Mesothelial cell of epicardium (in vitro differentiated cells): ENCODE data around the gene REM1. TPM values are rescaled to one million over a fixed set of nuclear protein-coding genes. Genes with fewer than 3 reads are reported as not detected.

Experiments used
- DNase-seq, 2 experiments: peaks; one replicate each; pipeline ENCODE4 v3.0.0; 2021; ENCODE audit warnings: low spot score in 2 of 2; ENCODE audit not compliant: unreplicated experiment in 2 of 2
- H3K27ac Mint-ChIP-seq: 2 replicates; pipeline ENCODE4 v1.8.0; 2021; ENCODE audit warnings: mixed read lengths
- H3K27me3 Mint-ChIP-seq: 2 replicates; pipeline ENCODE4 v1.8.0; 2021; ENCODE audit warnings: low read depth, mixed read lengths
- H3K36me3 Mint-ChIP-seq: 2 replicates; pipeline ENCODE4 v1.8.0; 2021; ENCODE audit warnings: mixed read lengths
- H3K4me1 Mint-ChIP-seq: 2 replicates; pipeline ENCODE4 v1.8.0; 2021; ENCODE audit warnings: mixed read lengths
- H3K4me3 Mint-ChIP-seq: 2 replicates; pipeline ENCODE4 v1.8.0; 2021; ENCODE audit warnings: mild to moderate bottlenecking, moderate library complexity, mixed read lengths
- H3K9me3 Mint-ChIP-seq: 2 replicates; pipeline ENCODE4 v1.8.0; 2021; ENCODE audit warnings: mixed read lengths
- CTCF ChIP-seq: fragments of 200-600 bp; sonication (generic); IDR thresholded peaks from one replicate; pipeline ENCODE4 v1.5.0; 2021; ENCODE audit warnings: antibody characterized with exemption; ENCODE audit not compliant: unreplicated experiment
- total RNA-seq: library from RNA; stranded (reverse); gene quantifications from 3 replicates; pipeline ENCODE4 v1.2.1, GENCODE V29; 2021

The REM1 gene
- total RNA-seq, 1 donor from 2014 or later: not detected

GRCh38 chr20:31472395-31473330 lies 2.4 kb upstream of the REM1 start:
- Mint-ChIP-seq H3K27me3 (no peaks in the 10 kb centered on the region), H3K9me3 (peaks cover 36% of the 10 kb centered on the region), H3K36me3 (peaks cover 3% of the 10 kb centered on the region), H3K4me1 (no peaks in the 10 kb centered on the region), H3K4me3 (no peak overlapping the region), H3K27ac (no peak overlapping the region)
- TF ChIP-seq CTCF: no peak
- DNase-seq: no peak

- Mint-ChIP-seq H3K27me3 (no peaks in the 10 kb centered on the region), H3K4me1 (no peaks in the 10 kb centered on the region), H3K4me3 (no peak overlapping the region), H3K27ac (no peak overlapping the region), H3K36me3 (peaks cover 3% of the 10 kb centered on the region), H3K9me3 (peaks cover 39% of the 10 kb centered on the region)
- DNase-seq: no peak
- no peak for TF ChIP-seq CTCF
Observed at GRCh38 chr20:31473331-31474096, 1.6 kb upstream of the REM1 start.

DNA sequence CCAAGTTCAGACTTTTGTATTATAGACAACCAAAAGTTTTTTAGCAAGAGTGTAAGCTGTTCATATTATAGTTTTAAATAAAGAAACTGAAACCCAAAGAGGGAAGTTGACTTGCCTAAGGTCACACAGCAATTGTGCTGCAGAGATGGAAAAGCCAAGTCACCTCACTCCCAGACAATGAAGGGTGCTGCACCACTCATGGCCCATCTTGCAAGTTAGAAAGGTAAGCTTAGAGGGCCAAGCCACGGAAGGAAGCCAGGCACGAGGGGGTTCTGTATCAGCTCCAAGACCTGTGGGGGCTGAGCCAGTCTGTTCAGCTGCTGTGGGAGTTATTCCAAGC lies 1.0 kb upstream of the REM1 start:
- Mint-ChIP-seq H3K9me3 (peaks cover 41% of the 10 kb centered on the region), H3K27ac (no peak overlapping the region), H3K4me1 (no peaks in the 10 kb centered on the region), H3K4me3 (no peak overlapping the region), H3K27me3 (no peaks in the 10 kb centered on the region), H3K36me3 (peaks cover 3% of the 10 kb centered on the region)
- no peak for TF ChIP-seq CTCF
- no peak for DNase-seq

- DNase-seq: no peak
- Mint-ChIP-seq H3K27me3 (no peaks in the 10 kb centered on the region), H3K27ac (no peak overlapping the region), H3K36me3 (peaks cover 3% of the 10 kb centered on the region), H3K9me3 (peaks cover 45% of the 10 kb centered on the region), H3K4me1 (no peaks in the 10 kb centered on the region), H3K4me3 (no peak overlapping the region)
- TF ChIP-seq CTCF: no peak
Observed at GRCh38 chr20:31475472-31476293, 595 bp downstream of the REM1 start.

- Mint-ChIP-seq H3K36me3 (peaks cover 3% of the 10 kb centered on the region), H3K4me3 (no peak overlapping the region), H3K4me1 (no peaks in the 10 kb centered on the region), H3K9me3 (peaks cover 46% of the 10 kb centered on the region), H3K27me3 (no peaks in the 10 kb centered on the region), H3K27ac (no peak overlapping the region)
- no peak for TF ChIP-seq CTCF
- DNase-seq: no peak
Observed at GRCh38 chr20:31476294-31476585, 1.2 kb downstream of the REM1 start.
